Liver (tissue), 3 donors: ENCODE data around the gene TIMP3.

Experiments used
- CTCF ChIP-seq: fragments of 150-350 bp; IDR thresholded peaks from 2 replicates; pipeline ENCODE4 v1.5.1; 2017; ENCODE audit warnings: improper control_type of control experiment, low read depth, low read length; ENCODE audit not compliant: missing input control
- EGR1 ChIP-seq, 2 donors: IDR thresholded peaks; 2 replicates each; pipeline ENCODE4 v1.6.1; 2016 to 2018; ENCODE audit warnings: antibody characterized with exemption in 2 of 2, low read depth in 2 of 2
- FOXA1 ChIP-seq: IDR thresholded peaks from 2 replicates; pipeline ENCODE4 v1.6.1; 2016; ENCODE audit warnings: antibody characterized with exemption
- HNF4A ChIP-seq, 2 donors: conservative IDR thresholded peaks; 2 replicates each; pipeline ENCODE4 v1.6.1; 2016; ENCODE audit warnings: antibody characterized with exemption in 2 of 2, mild to moderate bottlenecking in 2 of 2
- MAX ChIP-seq: IDR thresholded peaks from 2 replicates; pipeline ENCODE4 v1.6.1; 2016; ENCODE audit warnings: antibody characterized with exemption
- RAD21 ChIP-seq, 2 donors: IDR thresholded peaks; 2 replicates each; pipeline ENCODE4 v1.6.1; 2016; ENCODE audit warnings: antibody characterized with exemption in 2 of 2, mild to moderate bottlenecking in 2 of 2
- REST ChIP-seq: IDR thresholded peaks from 2 replicates; pipeline ENCODE4 v1.6.1; 2016; ENCODE audit warnings: antibody characterized with exemption, mild to moderate bottlenecking
- SP1 ChIP-seq: IDR thresholded peaks from 2 replicates; pipeline ENCODE4 v1.6.1; 2018; ENCODE audit warnings: antibody characterized with exemption, mild to moderate bottlenecking
- YY1 ChIP-seq: IDR thresholded peaks from 2 replicates; pipeline ENCODE4 v1.6.1; 2016; ENCODE audit warnings: antibody characterized with exemption, mild to moderate bottlenecking
- ZBTB33 ChIP-seq: IDR thresholded peaks from 2 replicates; pipeline ENCODE4 v1.6.1; 2016; ENCODE audit warnings: antibody characterized with exemption
- TF ChIP-seq, protein P1 (sequence below): IDR thresholded peaks from 2 replicates; pipeline ENCODE4 v1.6.1; 2016; ENCODE audit warnings: antibody characterized with exemption
- donor health status: healthy.
- donor health status: healthy.

DNA sequence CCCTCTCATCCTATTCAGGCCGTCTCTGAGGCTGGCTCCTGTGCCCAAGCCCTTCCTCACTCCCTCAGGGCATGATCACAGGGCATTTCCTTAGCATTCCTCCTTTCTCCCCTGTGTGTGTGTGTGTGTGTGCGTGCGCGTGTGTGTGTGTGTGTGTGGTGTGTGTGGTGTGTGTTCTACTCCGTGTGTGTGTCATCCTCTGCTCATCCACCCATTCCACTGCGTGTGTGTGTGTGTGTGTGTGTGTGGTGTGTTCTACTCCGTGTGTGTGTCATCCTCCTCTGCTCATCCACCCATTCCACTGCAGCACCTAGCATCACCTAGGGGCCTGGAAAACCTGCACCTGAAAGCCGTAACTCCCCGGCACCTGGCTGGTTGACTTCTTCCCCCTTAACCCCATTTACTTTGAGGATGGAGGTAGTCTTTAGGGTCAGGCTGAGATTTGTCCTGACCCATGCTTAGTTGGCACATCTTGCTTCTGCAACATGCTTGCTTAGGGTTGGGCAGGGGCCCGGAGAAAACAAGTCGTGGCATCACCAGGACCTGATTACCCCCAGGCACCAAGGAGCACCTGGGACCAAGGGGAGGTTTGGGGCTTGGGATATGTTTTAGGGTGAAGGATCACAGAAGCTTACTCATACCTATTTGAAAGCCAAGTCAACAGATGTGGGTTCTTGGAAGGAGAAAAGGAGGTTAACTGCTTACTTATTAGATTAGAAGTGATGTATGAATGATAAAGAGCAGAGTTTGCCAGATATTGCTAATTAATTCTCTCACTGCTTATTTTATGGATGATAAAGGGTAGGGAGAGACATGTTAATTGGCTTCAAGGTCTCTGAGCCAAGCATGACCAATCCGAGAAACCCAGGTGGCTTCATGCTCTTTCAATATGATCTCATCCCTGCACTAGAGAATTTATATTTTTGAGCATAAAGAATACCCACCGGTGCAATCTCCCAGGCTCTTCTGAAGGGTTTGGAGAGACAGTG, 18.9 kb downstream of the TIMP3 start:
- no peak for TF ChIP-seq REST
- no peak for TF ChIP-seq CTCF
- TF ChIP-seq YY1 = no peak
- TF ChIP-seq HNF4A (conservative IDR thresholded peaks at IDR 0.05) = no peak
- no peak for TF ChIP-seq ZBTB33
- TF ChIP-seq MAX = no peak
- no peak for TF ChIP-seq EGR1 (IDR thresholded peaks at IDR 0.05; ENCODE audit: low read depth in 2 of 2)
- TF ChIP-seq RAD21 (IDR thresholded peaks at IDR 0.05) = no peak
- TF ChIP-seq, protein P1, sequence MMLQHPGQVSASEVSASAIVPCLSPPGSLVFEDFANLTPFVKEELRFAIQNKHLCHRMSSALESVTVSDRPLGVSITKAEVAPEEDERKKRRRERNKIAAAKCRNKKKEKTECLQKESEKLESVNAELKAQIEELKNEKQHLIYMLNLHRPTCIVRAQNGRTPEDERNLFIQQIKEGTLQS = no peak
- no peak for TF ChIP-seq FOXA1
- TF ChIP-seq SP1 = no peak
